ENCODE measurements around the gene IL13RA1.

Gene IL13RA1

DNA sequence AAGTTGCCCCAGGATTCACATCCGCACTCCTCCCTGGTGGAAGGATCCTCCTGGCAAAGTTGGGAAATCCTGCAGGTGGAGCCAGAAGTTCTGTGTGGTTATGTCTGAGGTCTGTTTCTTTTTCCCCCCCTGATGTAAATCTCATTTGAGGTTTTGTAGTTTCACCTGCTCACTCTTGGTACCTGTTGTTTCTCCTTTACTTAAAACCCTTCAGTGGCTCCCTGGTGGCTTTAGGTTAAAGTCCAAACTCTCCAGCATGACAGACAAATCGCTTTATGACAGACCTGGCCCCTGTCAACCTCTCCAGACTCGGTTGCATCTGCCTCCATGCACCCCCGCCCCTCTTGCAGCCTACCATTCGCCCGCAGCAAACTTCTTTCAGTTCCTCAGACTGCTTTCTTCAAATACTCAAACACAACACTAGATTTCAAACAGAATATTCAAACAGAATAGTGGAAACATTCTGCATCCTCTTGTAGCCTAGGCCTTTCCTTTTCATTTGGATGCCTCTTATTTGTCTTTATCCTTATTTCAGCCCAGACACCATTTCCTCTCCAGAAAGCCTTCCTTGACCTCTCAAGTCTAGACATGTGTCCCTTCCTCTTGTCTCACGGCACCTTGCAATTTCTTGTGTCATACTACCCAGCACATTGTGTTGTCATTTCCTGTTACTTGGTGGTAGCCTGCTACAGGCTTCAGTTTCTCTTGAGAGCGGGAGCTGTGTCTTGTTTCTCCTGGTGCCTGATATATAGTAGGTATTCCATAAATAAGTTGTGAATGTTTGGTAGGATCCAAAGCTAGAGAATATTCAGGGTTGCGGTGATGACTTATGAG lies 24.8 kb downstream of the IL13RA1 start:
- Histone ChIP-seq H3K4me1 (ENCODE audit: control insufficient read depth, insufficient read depth, low read length, unreplicated experiment) (peaks cover 17% of the 10 kb centered on the region), H3K79me2 (ENCODE audit: control insufficient read depth, insufficient read depth, low read length, unreplicated experiment) (peaks cover 3% of the 10 kb centered on the region), H3K4me3 (ENCODE audit: low read depth, low read length) (no peak overlapping the region), H3K36me3 (ENCODE audit: insufficient read depth, low read length) (no peaks in the 10 kb centered on the region), H3K27ac (ENCODE audit: low read depth, low read length) (no peak overlapping the region), H3K27me3 (ENCODE audit: insufficient read depth, low read length) (no peaks in the 10 kb centered on the region), H2AFZ (ENCODE audit: low read length, unreplicated experiment) (no peak overlapping the region)

DNA sequence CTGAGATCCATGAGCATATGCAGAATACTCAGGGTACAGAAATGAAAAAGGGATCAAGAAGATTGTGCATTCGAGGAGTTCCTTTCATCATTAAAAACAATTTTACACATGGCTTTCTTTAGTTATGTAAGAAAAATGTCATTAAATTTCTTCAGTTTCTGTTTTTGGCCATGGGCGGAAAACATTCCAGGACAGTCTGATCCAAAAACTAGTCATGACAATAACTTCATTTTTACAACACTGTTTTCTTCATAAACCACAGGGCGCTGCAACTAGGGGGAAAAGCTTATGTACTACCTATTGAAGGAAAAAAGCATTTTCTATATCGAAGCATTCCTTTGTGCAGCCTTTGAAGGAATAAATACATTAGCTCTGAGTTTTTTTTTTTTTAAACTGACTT lies 28.2 kb downstream of the IL13RA1 start:
- Histone ChIP-seq H3K4me1 (ENCODE audit: control insufficient read depth, insufficient read depth, low read length, unreplicated experiment) (peaks cover 17% of the 10 kb centered on the region), H3K36me3 (ENCODE audit: insufficient read depth, low read length) (no peaks in the 10 kb centered on the region; the same call in 1 of the 2 replicates), H3K4me3 (ENCODE audit: low read depth, low read length) (no peak overlapping the region), H3K27ac (ENCODE audit: low read depth, low read length) (no peak overlapping the region), H3K27me3 (ENCODE audit: insufficient read depth, low read length) (no peaks in the 10 kb centered on the region), H2AFZ (ENCODE audit: low read length, unreplicated experiment) (no peak overlapping the region), H3K79me2 (ENCODE audit: control insufficient read depth, insufficient read depth, low read length, unreplicated experiment) (no peaks in the 10 kb centered on the region)

DNA sequence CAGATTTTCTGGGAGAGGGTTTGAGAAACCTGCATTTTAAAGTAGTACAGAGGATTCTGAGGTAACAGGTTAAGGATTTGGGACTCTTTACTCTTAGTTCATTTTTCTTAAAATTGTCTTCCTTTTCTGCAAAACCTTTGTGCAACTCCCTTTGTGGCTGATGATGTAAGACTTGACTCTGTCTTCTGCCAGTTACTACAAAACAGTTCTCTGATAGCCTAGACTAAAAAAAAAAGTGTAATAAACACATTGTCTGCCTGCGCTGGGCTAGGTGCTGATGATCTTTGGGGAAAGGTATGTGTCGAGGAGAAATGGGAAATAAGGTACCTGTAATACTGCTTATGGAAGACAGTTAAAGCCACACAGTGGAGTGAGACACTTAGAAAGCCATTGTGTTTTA lies 28.7 kb downstream of the IL13RA1 start:
- Histone ChIP-seq H3K36me3 (ENCODE audit: insufficient read depth, low read length) (peaks cover 2% of the 10 kb centered on the region; the same call in 1 of the 2 replicates), H3K79me2 (ENCODE audit: control insufficient read depth, insufficient read depth, low read length, unreplicated experiment) (no peaks in the 10 kb centered on the region), H3K4me1 (ENCODE audit: control insufficient read depth, insufficient read depth, low read length, unreplicated experiment) (peaks cover 17% of the 10 kb centered on the region), H3K27ac (ENCODE audit: low read depth, low read length) (no peak overlapping the region), H3K27me3 (ENCODE audit: insufficient read depth, low read length) (no peaks in the 10 kb centered on the region), H2AFZ (ENCODE audit: low read length, unreplicated experiment) (no peak overlapping the region), H3K4me3 (ENCODE audit: low read depth, low read length) (no peak overlapping the region)

- Histone ChIP-seq H3K4me3 (ENCODE audit: low read depth, low read length) (no peak overlapping the region), H2AFZ (ENCODE audit: low read length, unreplicated experiment) (no peak overlapping the region), H3K36me3 (ENCODE audit: insufficient read depth, low read length) (peaks cover 2% of the 10 kb centered on the region; the same call in 1 of the 2 replicates), H3K27ac (ENCODE audit: low read depth, low read length) (no peak overlapping the region), H3K27me3 (ENCODE audit: insufficient read depth, low read length) (no peaks in the 10 kb centered on the region), H3K4me1 (ENCODE audit: control insufficient read depth, insufficient read depth, low read length, unreplicated experiment) (peaks cover 13% of the 10 kb centered on the region), H3K79me2 (ENCODE audit: control insufficient read depth, insufficient read depth, low read length, unreplicated experiment) (no peaks in the 10 kb centered on the region)
These were observed 31.1 kb downstream of the IL13RA1 start for GRCh38 chrX:118758511-118758910.

DNA sequence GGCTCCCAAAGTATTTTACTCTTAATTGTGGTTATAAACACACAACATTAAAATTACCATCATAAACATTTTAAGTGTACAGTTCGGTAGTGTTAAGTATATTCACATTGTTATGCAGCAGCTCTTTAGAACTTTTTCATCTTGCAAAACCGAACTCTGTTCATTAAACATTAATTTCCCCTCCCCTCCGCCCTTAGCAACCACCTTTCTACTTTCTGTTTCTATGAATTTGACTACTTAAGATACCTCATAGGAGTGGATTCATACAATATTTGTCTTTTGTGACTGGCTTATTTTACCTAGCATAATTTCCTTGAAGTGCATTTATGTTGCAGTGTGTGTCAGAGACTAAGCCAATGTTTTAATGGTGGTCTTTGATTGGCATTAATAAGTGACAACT lies 32.6 kb downstream of the IL13RA1 start:
- Histone ChIP-seq H3K27me3 (ENCODE audit: insufficient read depth, low read length) (no peaks in the 10 kb centered on the region), H3K27ac (ENCODE audit: low read depth, low read length) (no peak overlapping the region), H3K4me3 (ENCODE audit: low read depth, low read length) (no peak overlapping the region), H3K79me2 (ENCODE audit: control insufficient read depth, insufficient read depth, low read length, unreplicated experiment) (no peaks in the 10 kb centered on the region), H2AFZ (ENCODE audit: low read length, unreplicated experiment) (no peak overlapping the region), H3K36me3 (ENCODE audit: insufficient read depth, low read length) (peaks cover 2% of the 10 kb centered on the region; the same call in 1 of the 2 replicates), H3K4me1 (ENCODE audit: control insufficient read depth, insufficient read depth, low read length, unreplicated experiment) (peaks cover 13% of the 10 kb centered on the region)

DNA sequence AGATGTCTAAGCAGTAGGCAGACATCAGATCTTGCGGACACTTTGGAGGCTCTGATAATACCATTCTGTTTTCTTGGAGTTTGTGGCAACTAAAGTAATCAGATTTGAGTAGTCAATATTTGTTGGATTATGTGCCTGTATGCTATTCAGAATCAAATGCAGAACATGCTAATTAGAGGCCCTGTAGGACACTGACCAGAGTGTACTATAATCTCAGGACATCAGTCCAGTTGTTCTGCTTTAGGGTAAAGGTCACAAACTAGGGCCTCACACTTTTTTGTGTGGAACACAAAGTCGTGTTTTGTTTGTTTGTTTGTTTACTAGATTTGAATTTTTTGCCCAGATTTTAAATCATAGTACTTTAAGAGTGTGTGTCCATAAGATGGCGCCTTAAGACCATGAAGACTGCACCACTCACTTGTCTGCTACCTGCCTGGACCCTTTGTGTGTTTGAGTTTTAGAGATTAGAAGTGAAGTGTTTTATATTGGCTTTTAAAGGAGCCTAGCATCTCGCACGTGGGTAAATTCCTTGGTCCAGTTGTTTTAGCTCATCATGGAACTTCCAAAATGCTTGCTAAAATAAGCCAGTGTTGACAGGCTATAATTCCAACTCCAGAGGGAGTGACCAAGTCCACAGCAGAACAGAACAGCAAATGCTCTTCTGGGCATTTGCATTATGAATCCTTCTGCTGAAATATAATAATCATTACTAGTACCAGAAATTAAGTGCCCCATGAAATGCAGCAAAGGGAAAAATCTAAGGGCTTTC lies 34.7 kb downstream of the IL13RA1 start:
- no peaks in the 10 kb centered on the region for H3K79me2 ChIP-seq (ENCODE audit: control insufficient read depth, insufficient read depth, low read length, unreplicated experiment)
- no peaks in the 10 kb centered on the region for H3K27me3 ChIP-seq (ENCODE audit: insufficient read depth, low read length)
- no peak overlapping the region for H3K27ac ChIP-seq (ENCODE audit: low read depth, low read length)
- no peak overlapping the region for H3K4me3 ChIP-seq (ENCODE audit: low read depth, low read length)
- no peaks in the 10 kb centered on the region for H3K4me1 ChIP-seq (ENCODE audit: control insufficient read depth, insufficient read depth, low read length, unreplicated experiment)
- peaks cover 2% of the 10 kb centered on the region; the same call in 1 of the 2 replicates for H3K36me3 ChIP-seq (ENCODE audit: insufficient read depth, low read length)
- no peak overlapping the region for H2AFZ ChIP-seq (ENCODE audit: low read length, unreplicated experiment)

GRCh38 chrX:118763489-118763888 lies 36.1 kb downstream of the IL13RA1 start:
- no peaks in the 10 kb centered on the region for H3K79me2 ChIP-seq (ENCODE audit: control insufficient read depth, insufficient read depth, low read length, unreplicated experiment)
- peaks cover 2% of the 10 kb centered on the region; the same call in 1 of the 2 replicates for H3K36me3 ChIP-seq (ENCODE audit: insufficient read depth, low read length)
- no peak overlapping the region for H3K27ac ChIP-seq (ENCODE audit: low read depth, low read length)
- H2AFZ ChIP-seq (ENCODE audit: low read length, unreplicated experiment), result no peak overlapping the region
- no peaks in the 10 kb centered on the region for H3K27me3 ChIP-seq (ENCODE audit: insufficient read depth, low read length)
- H3K4me1 ChIP-seq (ENCODE audit: control insufficient read depth, insufficient read depth, low read length, unreplicated experiment), result no peaks in the 10 kb centered on the region
- no peak overlapping the region for H3K4me3 ChIP-seq (ENCODE audit: low read depth, low read length)

DNA sequence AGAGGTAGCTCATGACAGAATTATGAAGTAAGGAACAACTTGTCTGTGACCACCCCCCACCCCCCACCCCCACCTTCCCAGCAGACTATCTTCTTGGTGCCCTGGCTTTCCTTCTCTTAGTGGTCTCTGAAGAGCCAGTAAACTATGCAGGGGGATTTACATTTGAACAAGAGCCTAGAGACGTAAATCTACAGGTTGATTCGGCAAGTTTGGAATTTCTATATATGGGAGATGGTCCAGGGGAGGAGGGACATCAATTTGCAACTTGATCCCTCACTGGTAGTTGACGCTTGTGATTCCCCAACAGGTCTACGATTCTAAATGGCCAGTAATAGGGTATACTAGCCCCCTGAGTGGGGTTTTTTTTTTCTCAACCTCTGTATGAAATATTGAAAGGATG lies 36.7 kb downstream of the IL13RA1 start:
- Histone ChIP-seq H3K27me3 (ENCODE audit: insufficient read depth, low read length) (no peaks in the 10 kb centered on the region), H3K4me3 (ENCODE audit: low read depth, low read length) (no peak overlapping the region), H2AFZ (ENCODE audit: low read length, unreplicated experiment) (no peak overlapping the region), H3K4me1 (ENCODE audit: control insufficient read depth, insufficient read depth, low read length, unreplicated experiment) (no peaks in the 10 kb centered on the region), H3K36me3 (ENCODE audit: insufficient read depth, low read length) (0 out of 2 replicates have a peak, but pooled peaks cover 2% of the 10 kb centered on the region), H3K79me2 (ENCODE audit: control insufficient read depth, insufficient read depth, low read length, unreplicated experiment) (no peaks in the 10 kb centered on the region), H3K27ac (ENCODE audit: low read depth, low read length) (no peak overlapping the region)

DNA sequence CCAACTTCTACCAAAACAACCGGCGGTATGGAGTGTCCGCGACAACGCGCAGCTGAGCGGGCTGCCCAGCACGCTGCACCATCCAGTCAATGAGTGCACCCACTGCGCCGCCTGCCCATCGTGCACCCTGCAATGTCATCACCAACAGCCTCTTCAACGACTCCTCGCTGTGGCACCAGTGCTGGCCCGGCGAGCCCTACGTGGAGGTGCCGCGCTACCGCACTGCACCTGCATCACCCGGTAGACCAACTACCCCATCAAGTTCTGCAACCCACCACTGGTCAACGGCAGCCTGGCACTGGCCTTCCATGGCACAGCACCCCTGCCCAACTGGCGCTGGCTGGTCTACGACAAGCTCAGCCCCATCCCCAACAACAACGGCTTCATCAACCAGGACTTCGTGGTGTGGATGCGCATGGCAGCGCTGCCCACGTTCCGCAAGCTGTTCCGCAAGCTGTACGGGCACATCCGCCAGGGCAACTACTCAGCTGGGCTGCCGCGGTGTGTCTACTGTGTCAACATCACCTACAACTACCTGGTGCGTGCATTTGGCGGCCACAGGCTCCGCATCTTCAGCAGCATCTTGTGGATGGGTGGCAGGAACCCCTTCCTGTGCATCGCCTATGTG lies 42.8 kb downstream of the IL13RA1 start:
- H3K27ac ChIP-seq (ENCODE audit: low read depth, low read length), result no peak overlapping the region
- H3K4me1 ChIP-seq (ENCODE audit: control insufficient read depth, insufficient read depth, low read length, unreplicated experiment), result no peaks in the 10 kb centered on the region
- H3K27me3 ChIP-seq (ENCODE audit: insufficient read depth, low read length), result no peaks in the 10 kb centered on the region
- H2AFZ ChIP-seq (ENCODE audit: low read length, unreplicated experiment), result no peak overlapping the region
- no peaks in the 10 kb centered on the region for H3K79me2 ChIP-seq (ENCODE audit: control insufficient read depth, insufficient read depth, low read length, unreplicated experiment)
- H3K4me3 ChIP-seq (ENCODE audit: low read depth, low read length), result no peak overlapping the region
- H3K36me3 ChIP-seq (ENCODE audit: insufficient read depth, low read length), result no peaks in the 10 kb centered on the region

GRCh38 chrX:118772051-118772450 lies 44.6 kb downstream of the IL13RA1 start:
- H3K4me1 ChIP-seq (ENCODE audit: control insufficient read depth, insufficient read depth, low read length, unreplicated experiment), result no peaks in the 10 kb centered on the region
- H3K79me2 ChIP-seq (ENCODE audit: control insufficient read depth, insufficient read depth, low read length, unreplicated experiment), result no peaks in the 10 kb centered on the region
- no peaks in the 10 kb centered on the region for H3K36me3 ChIP-seq (ENCODE audit: insufficient read depth, low read length)
- no peak overlapping the region for H3K27ac ChIP-seq (ENCODE audit: low read depth, low read length)
- no peak overlapping the region for H3K4me3 ChIP-seq (ENCODE audit: low read depth, low read length)
- H2AFZ ChIP-seq (ENCODE audit: low read length, unreplicated experiment), result no peak overlapping the region
- no peaks in the 10 kb centered on the region for H3K27me3 ChIP-seq (ENCODE audit: insufficient read depth, low read length)
